HG02885 (cell line): ENCODE measurements around the gene SPATS2L.
A peak's percentile ranks its signal among the peaks of the same experiment; 100 is the strongest.

ENCODE experiments used
- ATAC-seq: cut with Tn5 transposase; IDR thresholded peaks from one replicate; pipeline ENCODE4 v1.9.1; 2021; ENCODE audit warnings: mild to moderate bottlenecking; ENCODE audit not compliant: unreplicated experiment, poor library complexity

The SPATS2L gene

DNA sequence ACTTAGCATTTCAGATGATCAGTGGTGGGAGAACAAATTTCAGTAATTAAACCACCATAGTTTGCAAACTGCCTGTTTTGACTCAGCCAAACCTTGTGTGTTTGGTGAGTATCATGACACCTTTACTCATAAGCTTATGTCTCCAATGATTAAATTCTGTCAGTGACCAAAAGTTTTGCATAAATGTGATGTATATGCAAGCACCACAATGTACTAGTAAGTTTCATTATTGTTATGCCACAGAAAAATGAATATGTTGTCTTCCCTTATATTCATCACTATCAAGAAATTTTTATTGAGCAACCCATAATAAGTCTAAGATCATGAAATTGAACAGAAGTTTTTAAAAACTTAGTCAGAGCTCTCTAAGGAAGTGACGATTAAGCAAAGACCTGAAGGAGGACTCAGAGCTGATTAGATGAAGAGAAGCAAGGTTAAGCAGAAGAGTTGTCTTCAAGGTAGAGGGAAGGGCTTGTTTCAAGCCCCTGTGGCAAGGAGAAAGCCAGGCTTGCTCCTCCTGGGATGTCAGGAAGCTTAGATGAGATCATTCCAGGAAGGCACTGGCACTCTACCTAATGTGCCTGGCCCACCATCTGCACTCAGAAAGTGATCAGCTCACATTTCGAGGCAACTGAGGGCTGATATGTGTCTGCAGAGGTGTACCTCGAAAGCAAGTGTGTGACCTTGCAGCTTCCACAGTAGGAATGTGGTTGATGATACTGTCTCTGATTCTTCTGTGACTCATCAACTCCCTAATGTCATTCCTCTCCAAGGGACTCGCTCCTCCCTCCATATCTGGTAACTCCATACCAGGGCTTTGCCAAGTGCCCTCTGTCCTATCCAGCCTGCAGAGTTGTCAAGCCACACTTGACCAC, 148.7 kb downstream of the SPATS2L start:
- peak; percentile 83 for ATAC-seq

DNA sequence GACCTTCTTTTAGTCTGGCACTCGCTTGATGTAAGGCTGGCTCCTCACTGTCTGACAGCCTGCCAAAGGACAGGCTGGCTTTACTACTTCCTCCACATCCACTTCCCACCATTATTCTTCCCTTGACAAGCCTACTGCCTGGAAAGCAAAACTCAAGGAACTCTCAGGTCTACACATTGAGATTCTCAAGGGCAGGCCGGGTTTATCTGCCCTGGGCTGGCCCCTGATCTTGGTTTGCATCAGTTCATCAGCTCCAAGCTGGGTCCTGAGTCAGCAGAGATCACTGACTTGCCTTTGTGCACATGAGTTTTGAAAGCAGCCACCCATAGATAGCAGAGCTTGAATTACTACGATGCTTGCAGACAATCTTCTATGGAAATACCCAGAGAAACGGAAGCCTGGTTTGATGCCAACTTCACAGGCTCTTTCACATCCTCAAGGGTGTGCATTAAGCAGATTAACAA, 149.5 kb downstream of the SPATS2L start:
- peak; percentile 50 for ATAC-seq

DNA sequence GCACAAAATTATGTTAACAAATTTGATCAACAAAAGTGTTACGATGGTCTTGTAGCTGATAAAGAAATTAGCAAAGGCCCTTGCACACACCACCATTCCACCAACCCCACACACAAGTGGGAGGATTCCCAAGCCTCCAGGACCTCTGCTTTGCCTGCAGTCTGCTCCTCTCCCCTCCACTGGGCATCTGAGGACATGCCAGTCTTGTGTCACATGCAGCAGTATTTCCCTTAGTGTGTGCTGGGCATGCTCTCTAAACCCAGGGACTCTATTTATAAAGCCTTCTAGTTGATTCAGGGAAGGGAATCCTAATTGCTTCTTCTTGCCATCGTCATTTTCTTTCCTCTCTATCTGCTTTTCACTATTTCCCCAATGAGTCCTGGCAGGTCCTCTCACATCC, 150.1 kb downstream of the SPATS2L start:
- no peak for ATAC-seq

DNA sequence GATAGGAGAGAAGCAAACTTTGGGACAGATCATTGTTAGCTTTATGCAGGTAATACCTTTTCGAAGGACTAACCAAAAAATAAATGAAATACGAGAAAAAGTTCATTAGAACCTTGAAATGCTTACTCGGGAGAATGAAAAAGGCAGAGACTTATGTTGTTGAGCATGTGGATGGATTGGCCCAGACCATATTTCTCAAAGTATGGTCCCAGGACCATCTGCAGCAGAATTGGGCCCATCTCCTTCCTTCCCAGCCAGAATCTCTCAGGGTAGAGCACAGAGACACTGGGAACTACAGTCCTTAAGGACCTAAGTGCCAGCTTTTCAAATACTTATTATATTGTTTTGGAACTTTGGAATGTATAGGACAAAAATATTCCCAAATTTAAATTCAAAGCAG, 152.6 kb downstream of the SPATS2L start:
- no peak for ATAC-seq

DNA sequence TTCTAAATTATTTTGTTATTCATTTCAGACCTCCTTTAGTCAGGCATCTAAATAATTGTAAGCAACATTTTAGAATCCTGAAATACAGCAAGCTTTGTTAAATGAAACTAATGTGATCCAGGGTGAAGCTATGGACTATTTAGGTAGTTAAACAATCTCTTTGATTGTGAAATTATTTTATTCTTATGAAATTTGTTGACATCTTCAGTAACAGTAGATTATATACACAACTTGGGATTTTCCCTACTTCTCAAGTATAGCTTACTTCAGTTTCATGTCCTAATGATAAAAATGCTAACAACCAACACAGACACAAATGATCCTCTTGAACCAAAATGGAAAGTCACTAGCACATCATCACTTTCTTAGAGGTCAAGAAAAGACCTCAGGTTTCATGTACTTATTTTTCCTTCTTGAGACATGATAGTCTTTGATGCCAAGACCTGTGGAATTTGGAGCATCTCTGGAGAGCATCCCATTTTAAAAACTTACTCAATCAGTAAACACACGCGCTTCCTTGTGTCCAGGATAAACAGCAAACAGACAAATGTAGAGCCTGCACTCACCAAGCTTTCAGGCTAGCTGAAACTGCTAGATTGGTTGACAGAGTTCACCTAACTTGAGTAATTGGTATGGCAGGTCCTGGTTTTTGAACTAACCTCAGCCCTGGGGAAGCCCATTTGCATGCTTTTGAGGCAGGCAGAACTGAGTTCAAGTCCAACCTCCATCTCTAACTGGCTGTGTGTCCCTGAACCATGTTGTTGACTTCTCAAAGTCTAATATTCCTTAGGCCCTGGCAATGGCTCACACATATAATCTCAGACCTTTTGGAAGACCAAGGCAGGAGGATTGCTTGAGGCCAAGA, 155.6 kb downstream of the SPATS2L start:
- ATAC-seq = no peak

DNA sequence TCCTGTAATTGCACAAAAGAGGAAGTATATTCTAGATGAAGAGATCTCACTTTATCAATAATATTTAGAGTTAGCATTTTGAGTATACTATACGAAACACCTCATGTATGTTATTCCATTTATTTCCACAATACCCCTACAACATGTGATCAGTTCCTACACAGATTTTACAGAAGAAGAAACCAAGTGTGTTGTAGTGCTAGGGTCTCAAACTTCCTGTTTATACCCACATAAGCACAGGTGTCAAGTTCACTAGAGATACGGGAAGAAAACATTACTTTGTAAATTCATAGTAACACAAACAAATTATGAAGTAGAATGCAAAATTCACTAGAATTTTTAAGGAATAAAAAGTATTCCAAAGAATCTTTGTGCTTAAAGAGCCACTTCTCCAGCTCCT, 157.0 kb downstream of the SPATS2L start:
- ATAC-seq = no peak

DNA sequence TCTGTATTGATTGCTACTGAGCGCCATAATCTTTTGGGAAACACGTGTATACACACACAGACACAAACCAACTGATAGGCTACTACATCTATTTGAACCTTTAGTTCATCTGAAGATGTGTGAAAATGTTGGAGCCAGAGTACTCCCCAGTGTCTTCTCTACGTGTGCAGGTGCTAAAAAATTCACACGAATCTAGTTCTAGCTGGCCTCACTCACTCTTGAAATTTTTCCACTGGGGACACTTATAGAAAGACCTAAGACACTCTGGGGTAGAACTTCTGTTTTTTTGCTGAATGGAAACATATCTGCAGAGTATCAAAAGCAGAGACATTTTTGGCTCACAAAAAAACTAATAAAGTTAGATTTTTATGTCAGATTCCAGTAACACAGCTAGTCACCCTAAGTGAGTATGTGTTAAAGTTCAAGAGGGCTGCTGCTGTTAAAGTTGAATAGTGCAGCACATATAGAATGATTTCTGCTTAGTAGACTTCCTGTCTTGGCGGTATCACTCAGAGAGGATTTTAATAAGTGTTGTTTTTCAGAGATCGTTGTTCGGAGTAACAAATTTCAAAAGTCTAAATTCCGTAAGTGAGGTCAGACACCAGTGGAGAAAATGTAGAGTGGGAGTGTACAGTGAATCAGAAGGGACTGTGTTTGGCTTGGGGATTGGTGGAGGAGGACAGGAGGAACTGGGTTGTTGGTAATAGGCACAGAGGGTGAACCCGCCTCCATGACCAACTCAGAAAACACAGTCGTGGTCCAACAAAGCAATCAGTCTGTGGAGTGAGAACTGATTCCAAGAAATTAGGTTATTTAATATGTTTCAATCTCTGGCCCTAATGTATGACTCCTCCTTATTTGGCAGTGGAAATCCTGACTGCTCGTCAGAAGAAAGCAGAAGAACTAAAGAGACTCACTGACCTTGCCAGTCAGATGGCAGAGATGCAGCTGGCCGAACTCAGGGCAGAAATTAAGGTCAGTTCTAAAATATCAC, 160.2 kb downstream of the SPATS2L start:
- no peak for ATAC-seq

DNA sequence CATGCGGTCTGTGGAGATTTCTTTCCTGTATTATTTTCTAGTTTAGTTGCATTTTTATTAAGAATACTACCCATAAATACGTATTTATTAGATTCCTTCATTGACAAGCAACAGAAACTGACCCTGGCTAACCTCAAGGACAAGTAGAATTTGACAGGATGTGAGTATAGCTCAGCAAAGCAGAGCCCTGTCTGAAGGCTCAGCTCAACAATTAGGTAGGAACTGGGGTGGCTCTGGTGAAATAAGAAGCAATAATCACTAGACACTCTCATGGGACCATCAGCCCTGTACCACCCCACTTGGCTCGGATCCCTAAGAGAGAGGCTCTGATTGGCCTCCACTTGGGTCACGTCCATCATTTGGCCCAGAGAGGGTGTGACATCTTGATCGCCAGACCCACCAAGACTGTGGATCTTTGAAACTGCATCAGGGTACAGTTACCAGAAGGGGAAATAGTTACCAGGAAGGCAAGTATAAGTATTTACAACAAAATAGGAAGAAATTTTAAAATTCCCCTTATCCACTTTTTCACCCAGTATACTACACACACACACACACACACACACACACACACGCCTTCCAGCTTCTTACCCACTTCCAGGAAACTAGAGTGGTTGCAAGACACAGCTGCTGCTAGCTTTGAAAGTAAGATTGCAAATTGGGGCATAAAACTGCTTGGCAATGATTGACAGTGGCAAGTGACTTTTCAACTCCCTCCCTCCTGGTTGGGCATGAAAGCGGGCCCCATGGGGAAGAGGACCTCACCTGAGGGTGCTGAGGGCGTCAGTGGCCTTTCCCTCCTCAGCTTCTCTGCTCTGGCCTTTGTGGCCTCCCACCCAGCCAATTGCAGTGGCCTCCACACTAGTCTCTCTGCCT, 161.6 kb downstream of the SPATS2L start:
- ATAC-seq = no peak

DNA sequence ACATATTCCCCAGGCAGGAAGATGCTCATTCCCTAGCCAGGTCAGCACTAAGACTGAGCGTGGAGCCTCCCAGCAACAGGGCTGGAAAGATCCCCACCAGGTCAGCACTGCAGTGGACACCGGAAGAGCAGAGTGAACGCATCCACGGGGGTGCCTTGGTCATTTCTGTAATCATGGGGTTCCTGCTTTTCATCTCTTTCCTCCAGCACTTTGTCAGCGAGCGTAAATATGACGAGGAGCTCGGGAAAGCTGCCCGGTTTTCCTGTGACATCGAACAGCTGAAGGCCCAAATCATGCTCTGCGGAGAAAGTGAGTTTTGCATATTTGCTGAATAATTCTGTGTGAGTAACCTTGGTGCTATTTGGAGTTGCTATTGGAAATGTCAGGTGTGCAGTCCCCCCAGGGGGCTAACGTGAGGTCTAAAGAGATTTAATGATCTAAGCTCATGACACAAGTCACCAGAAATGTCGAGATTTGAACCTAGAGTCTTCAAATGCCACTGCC, 163.3 kb downstream of the SPATS2L start:
- ATAC-seq = no peak

DNA sequence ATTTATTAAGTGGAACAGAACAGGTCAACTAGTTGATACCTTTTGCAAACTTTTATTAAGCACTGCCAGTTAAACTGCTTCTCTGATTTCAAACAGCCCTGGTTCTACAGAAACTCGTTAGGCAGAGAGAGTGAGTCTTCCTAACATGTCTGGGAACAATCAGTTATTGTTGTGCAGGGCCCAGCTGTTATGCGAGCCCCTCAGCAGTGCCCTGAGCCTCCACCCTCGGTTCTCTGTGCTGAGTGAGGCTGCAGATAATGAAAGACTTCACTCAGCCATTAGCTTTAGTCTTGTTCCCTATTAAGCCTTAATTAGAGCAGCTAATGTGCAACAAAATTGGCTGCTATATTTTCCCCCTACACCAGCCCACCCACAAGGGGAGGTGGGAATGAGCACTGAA, 163.7 kb downstream of the SPATS2L start:
- no peak for ATAC-seq

DNA sequence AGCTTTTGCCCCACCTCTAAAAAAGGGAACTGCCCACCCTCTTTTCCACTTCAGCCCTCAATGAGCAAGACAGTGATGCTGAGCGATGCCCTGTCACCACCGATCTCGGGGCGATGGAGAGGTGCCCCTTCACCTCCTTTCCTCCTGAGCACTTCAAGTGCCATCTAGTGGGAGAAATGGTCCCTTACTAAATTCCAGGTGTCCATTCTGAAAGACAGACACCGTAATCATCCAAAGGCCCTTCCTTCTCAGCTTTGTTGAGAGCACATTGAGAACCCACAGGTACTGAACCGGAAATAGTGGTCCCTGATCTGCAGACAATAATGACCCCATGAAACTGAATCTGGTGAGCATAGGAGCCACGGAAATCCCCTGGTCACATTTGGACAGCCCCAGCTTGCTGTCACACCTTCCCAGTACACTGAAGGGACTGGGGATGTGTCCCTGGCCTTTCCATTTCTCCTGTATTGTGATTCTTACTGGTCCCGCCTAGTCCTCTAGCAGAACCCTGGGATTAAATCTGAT, 164.9 kb downstream of the SPATS2L start:
- peak; percentile 80 for ATAC-seq

DNA sequence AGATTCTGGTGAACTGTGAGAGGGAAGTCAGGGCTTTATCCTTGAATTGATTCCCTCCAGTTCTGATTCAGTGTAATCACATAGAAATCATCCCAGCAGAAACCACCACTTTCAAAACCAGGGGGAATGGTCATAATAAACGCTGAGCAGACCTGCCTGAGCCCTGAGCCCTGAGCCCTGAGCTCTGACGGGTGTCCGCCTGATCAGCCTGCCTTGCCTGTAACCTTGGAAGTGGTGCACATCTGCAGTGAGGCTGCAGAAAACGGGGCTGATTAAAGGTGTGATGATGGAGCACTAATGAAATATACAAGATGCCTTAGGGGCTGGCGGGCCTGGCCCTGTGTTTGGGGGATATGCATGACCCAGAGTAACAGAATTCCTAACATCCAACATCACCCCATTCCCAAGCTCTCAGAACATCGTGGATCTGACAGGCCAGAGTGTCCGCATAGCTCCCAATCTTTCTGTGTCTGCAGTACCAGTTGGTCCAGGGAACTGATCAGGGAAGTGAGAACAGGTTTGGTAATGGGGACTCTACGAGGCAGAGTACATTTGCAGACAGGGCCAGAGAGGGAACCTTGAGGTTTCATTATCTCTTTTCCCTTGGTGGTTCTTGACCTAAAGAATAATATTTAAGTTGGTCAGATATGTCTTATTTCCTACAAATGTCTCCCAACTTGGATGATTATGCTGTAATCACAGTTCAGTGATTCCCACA, 165.6 kb downstream of the SPATS2L start:
- peak; percentile 20 for ATAC-seq

DNA sequence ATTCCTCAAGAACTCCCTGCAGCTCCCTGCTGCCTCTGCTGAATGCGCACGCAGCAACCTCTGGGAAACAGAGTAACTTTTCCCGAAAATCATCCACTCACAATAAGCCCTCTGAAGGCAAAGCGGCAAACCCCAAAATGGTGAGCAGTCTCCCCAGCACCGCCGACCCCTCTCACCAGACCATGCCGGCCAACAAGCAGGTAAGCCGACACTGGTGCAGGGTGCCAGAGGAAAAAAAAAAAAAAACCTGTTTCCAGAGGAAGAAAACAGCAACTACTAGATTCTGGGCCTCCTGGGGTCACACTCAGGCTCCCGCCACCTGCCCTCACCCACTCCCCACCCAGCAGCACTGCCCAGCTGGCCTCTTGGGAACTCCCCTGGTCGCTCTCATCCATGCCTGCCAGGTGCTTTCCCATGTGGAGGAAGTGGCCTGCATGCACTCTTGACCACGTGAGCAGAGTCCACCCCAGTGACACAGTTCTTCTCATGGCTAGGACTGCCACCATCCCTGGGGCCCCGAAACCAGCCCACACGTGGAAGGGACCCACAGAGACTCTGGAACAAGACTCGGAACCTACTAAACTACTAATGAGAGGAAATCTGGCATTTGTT, 166.5 kb downstream of the SPATS2L start:
- ATAC-seq = no peak

DNA sequence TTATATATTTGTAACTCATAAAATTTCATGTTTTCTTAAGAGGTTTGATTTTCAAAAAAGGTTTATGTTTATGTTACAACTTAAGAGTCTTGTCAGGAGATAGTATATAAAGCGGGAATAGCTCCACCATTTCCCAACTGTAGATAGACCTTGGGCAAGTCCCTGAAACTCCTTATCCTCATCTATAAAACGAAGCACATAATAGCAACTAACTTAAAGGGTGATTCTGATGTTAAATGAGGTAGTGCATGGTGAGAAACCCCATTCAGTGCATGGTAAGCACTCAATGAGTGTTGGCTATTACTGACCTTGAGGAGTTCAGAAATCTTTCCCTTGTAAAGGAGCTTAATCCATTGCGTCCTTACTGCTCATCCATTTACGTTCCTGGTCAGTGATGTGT, 169.3 kb downstream of the SPATS2L start:
- no peak for ATAC-seq

DNA sequence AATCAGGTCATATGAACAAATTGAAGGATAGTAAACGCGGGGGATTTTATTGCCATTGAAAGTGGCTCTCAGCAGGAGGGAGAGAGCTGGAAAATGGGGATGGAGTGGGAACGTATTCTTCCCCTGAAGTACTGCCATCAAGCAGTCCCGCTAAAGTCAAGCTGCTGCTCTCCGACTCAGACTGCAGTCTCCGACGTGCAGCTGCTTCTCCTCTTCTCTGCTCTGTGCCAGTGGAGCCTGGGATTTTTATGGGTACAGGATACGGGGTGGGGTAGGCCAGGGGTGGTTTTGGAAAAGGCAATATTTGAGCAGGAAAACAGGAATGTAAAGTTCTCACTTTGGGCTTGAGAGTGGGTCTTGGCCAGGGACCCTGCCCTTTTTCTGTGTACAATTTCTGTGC, 170.3 kb downstream of the SPATS2L start:
- ATAC-seq = no peak

DNA sequence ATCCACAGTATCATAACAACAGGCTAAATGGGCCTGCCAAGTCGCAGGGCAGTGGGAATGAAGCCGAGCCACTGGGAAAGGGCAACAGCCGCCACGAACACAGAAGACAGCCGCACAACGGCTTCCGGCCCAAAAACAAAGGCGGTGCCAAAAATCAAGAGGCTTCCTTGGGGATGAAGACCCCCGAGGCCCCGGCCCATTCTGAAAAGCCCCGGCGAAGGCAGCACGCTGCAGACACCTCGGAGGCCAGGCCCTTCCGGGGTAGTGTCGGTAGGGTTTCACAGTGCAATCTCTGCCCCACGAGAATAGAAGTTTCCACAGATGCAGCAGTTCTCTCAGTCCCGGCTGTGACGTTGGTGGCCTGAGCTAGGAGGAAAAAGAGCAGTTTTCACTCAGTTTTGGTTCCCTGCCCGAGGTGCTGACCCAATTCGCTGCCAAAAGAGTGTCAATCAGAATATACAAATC, 171.2 kb downstream of the SPATS2L start:
- no peak for ATAC-seq

DNA sequence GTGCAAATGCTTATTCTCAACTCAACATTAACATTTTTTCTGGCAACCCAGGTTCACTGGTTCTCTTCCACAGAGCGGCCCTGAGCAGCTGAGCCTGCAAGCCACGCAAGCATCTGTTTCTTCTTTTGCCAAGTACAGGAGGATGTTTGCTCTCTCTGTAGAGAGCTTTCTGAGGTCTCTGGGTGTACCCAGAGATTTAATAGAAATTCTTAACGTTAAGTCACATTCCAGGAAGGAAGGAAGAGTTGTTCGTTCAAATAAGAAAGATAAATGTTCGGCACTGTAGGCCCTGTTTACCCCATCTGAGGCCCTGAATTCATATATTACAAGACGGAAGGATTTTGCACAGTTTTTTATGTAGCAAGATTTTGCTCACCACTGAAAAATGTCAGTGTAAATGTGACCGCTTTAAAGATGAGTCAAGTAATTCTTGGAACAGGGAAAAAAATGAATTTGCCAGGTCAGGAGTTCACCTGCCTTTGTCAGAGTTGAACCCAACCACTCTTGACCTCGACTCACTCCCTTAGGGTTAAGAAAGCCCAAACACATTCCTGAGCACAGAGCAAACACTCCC, 173.3 kb downstream of the SPATS2L start:
- no peak for ATAC-seq
